Endothelial cell of umbilical vein (primary cell): Measurements from ENCODE around the gene HECTD3. TPM values are rescaled to one million over a fixed set of nuclear protein-coding genes. Genes with fewer than 3 reads are reported as not detected.

Source experiments
- BruUV-seq: library from RNA; stranded (reverse); fragments of 400-500 nt; replicated peaks from 2 replicates; lab custom pipeline; 2021; lab: Mats Ljungman, UMichigan
- CTCF ChIA-PET: fragments of 300-600, 350-600 bp; sonication (Branson Sonifier 250); formaldehyde crosslinking; loops from one replicate; lab custom pipeline; 2021; ENCODE audit warnings: antibody characterized with exemption, inconsistent platforms; lab: Charles Lee
- POLR2A ChIA-PET: fragments of 300-600, 350-600 bp; sonication (Branson Sonifier 250); formaldehyde crosslinking; loops from one replicate; lab custom pipeline; 2021; ENCODE audit warnings: antibody characterized with exemption, inconsistent platforms; lab: Charles Lee
- DNase-seq: peaks from one replicate; pipeline ENCODE4 v3.0.0-alpha.2; 2011; ENCODE audit warnings: low read depth, low spot score
- FAIRE-seq: peaks from 2 replicates; lab custom pipeline; 2011; peaks lifted over from hg19 to GRCh38; lab: Jason Lieb, UNC
- H2AFZ ChIP-seq: 2 replicates; pipeline ENCODE4 v1.6.0; 2012; ENCODE audit warnings: low read depth, low read length, control low read depth, inconsistent platforms
- H3K27ac ChIP-seq: 2 replicates; pipeline ENCODE4 v1.5.1; 2011; ENCODE audit warnings: low read depth, mild to moderate bottlenecking, control low read depth, low read length, moderate library complexity; ENCODE audit not compliant: insufficient read depth
- H3K27me3 ChIP-seq, 2 experiments: 2 replicates each; pipeline versions ENCODE4 v1.6.0 to v1.6.1; 2011; ENCODE audit warnings: low read length in 2 of 2, mixed read lengths in 1 of 2; ENCODE audit not compliant: control insufficient read depth in 2 of 2, insufficient read depth in 2 of 2
- H3K36me3 ChIP-seq, 2 experiments: 2 replicates in 1 of 2; 3 replicates in 1 of 2; pipeline ENCODE4 v1.5.1; 2011; ENCODE audit warnings: low read length in 2 of 2, mild to moderate bottlenecking in 1 of 2, moderate library complexity in 1 of 2; ENCODE audit not compliant: control insufficient read depth in 2 of 2, insufficient read depth in 2 of 2; ENCODE audit errors: extremely low read depth in 1 of 2
- H3K4me1 ChIP-seq: 3 replicates; pipeline ENCODE4 v1.5.1; 2011; ENCODE audit warnings: mild to moderate bottlenecking, low read length; ENCODE audit not compliant: control insufficient read depth, insufficient read depth; ENCODE audit errors: extremely low read depth
- H3K4me2 ChIP-seq: 2 replicates; pipeline ENCODE4 v1.6.1; 2011; ENCODE audit warnings: low read length, control low read depth, mixed read lengths; ENCODE audit not compliant: insufficient read depth
- H3K4me3 ChIP-seq, 3 experiments: fragments of 200-600 bp in 1 of 3; sonication (generic), shearing (Covaris generic) in 1 of 3; replicated peaks in 1 of 3; 2 replicates each; pipeline ENCODE4 v1.5.1; 2011 to 2016; ENCODE audit warnings: control low read depth in 3 of 3, low read length in 3 of 3, mild to moderate bottlenecking in 2 of 3, inconsistent platforms in 1 of 3, low read depth in 1 of 3, moderate library complexity in 1 of 3; ENCODE audit not compliant: insufficient read depth in 1 of 3
- H3K79me2 ChIP-seq: 2 replicates; pipeline ENCODE4 v1.6.0; 2012; ENCODE audit warnings: low read length, inconsistent platforms; ENCODE audit not compliant: control insufficient read depth, insufficient read depth
- H3K9ac ChIP-seq: replicated peaks from 2 replicates; pipeline ENCODE3; 2011; ENCODE audit warnings: low read length, control low read depth; ENCODE audit not compliant: insufficient read depth; ENCODE audit errors: extremely low read depth
- H3K9me1 ChIP-seq: replicated peaks from 3 replicates; pipeline ENCODE4 v1.6.0; 2011; ENCODE audit warnings: mild to moderate bottlenecking, low read length; ENCODE audit not compliant: control insufficient read depth, insufficient read depth; ENCODE audit errors: extremely low read depth
- H3K9me3 ChIP-seq: replicated peaks from 2 replicates; pipeline ENCODE4 v1.5.1; 2012; ENCODE audit warnings: low read length, inconsistent platforms; ENCODE audit not compliant: control insufficient read depth, insufficient read depth
- H4K20me1 ChIP-seq: replicated peaks from 2 replicates; pipeline ENCODE3; 2011; ENCODE audit warnings: mild to moderate bottlenecking, low read length; ENCODE audit not compliant: control insufficient read depth, insufficient read depth; ENCODE audit errors: extremely low read depth
- GATA2 ChIP-seq: IDR thresholded peaks from 2 replicates; pipeline ENCODE4 v1.7.0; 2011; ENCODE audit warnings: low read depth, mild to moderate bottlenecking, moderate library complexity, mixed read lengths, low read length; ENCODE audit not compliant: insufficient read length, insufficient read depth
- MAX ChIP-seq: IDR thresholded peaks from 2 replicates; pipeline ENCODE4 v1.6.1; 2011; ENCODE audit not compliant: insufficient read depth, insufficient read length
- MYC ChIP-seq: IDR thresholded peaks from one replicate; pipeline ENCODE4 v1.6.1; 2011; ENCODE audit warnings: mild to moderate bottlenecking, low read depth, low read length
- dilution Hi-C: fragments of 300-500 bp; cut with MboI; formaldehyde crosslinking; loops from one replicate; pipeline ENCODE4 v1.15.0; 2019; ENCODE audit warnings: low sequenced_read_pairs; ENCODE audit not compliant: extremely low pct_ligation_motif_present
- intact Hi-C: fragments of 100-400 bp; cut with micrococcal nuclease; formaldehyde crosslinking; loops from one replicate; pipeline ENCODE4 v1.10.0; 2022
- polyA plus RNA-seq, 4 experiments: library from polyadenylated mRNA; depleted of rRNA in 3 of 4; stranded (reverse) in 3 of 4; unstranded in 1 of 4; fragments of >200 nt; gene quantifications; 2 replicates each; pipeline versions ENCODE4 v1.2.1 to v1.2.3, GENCODE V29; 2011 to 2012; ENCODE audit warnings: missing spikeins in 1 of 4
- total RNA-seq: library from RNA; stranded (reverse); gene quantifications from 2 replicates; pipeline ENCODE4 v1.2.3, GENCODE V29; 2021
- TF ChIP-seq, protein P1 (sequence below), 2 donors: IDR thresholded peaks; 1 replicate in 1 of 2; 2 replicates in 1 of 2; pipeline ENCODE4 v1.5.1; 2011; ENCODE audit warnings: low read length in 2 of 2, mild to moderate bottlenecking in 2 of 2, moderate library complexity in 2 of 2, control low read depth in 1 of 2, inconsistent platforms in 1 of 2, low read depth in 1 of 2; ENCODE audit not compliant: insufficient read depth in 1 of 2; ENCODE audit errors: extremely low read depth in 1 of 2

HECTD3 gene
- total and polyA plus RNA-seq, 2 donors (not counting 3 experiments of a cell fraction or from before 2014, with no cell fraction given) = 80.0 to 114 TPM

DNA sequence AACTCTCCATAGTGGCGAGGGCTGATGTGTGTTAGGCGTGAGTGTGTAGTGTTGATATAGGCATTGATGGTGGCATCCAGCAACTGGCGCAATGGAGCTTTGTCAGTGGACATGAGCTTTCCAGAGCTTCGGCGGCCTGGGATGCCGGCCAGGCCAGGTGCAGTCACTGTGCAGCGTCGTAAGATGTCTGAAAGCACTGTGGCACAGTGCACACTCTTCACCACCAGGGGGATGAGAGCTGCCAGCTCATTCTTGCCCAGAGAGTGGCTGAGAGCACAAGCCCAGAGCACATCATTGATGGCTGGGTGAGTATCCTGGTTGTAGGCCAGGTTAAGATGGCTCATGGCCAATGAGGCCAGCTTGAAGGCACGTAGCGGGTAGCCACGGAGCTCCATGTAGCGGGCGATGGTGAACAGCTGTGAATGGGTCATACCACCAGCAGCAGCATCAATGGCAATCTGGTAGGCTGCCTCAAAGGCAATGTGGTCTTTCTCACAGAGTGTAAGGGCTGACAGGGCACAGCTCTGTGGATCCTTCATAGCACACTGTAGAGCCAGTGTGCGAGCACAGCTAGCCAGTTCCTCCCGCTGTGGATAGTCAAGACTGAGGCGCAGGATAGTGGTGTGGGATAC lies 7.6 kb upstream of the HECTD3 start:
- H3K4me3 ChIP-seq = no peak overlapping the region
- no peak overlapping the region for H2AFZ ChIP-seq
- peaks cover 3% of the 10 kb centered on the region in 2 experiments for H3K36me3 ChIP-seq
- H3K9me3 ChIP-seq = no peaks in the 10 kb centered on the region
- no peaks in the 10 kb centered on the region for H3K79me2 ChIP-seq
- no peak overlapping the region for H3K9ac ChIP-seq
- peaks cover 3% of the 10 kb centered on the region for H3K4me1 ChIP-seq
- POLR2A ChIA-PET = interaction anchor here (0.6 to 1.2 kb wide), 2 partner anchors 321 to 476 kb away, joined by 3 to 5 read pairs; partner anchors contain the start of gene TOE1
- BruUV-seq = no TSS peak
- H3K4me2 ChIP-seq = no peak overlapping the region
- H3K27ac ChIP-seq = no peak overlapping the region
- dilution Hi-C loops = no loop called here
- H3K9me1 ChIP-seq = no peaks in the 10 kb centered on the region
- no peaks in the 10 kb centered on the region for H3K27me3 ChIP-seq
- peak; percentile 93 for FAIRE-seq
- TF ChIP-seq, protein P1, sequence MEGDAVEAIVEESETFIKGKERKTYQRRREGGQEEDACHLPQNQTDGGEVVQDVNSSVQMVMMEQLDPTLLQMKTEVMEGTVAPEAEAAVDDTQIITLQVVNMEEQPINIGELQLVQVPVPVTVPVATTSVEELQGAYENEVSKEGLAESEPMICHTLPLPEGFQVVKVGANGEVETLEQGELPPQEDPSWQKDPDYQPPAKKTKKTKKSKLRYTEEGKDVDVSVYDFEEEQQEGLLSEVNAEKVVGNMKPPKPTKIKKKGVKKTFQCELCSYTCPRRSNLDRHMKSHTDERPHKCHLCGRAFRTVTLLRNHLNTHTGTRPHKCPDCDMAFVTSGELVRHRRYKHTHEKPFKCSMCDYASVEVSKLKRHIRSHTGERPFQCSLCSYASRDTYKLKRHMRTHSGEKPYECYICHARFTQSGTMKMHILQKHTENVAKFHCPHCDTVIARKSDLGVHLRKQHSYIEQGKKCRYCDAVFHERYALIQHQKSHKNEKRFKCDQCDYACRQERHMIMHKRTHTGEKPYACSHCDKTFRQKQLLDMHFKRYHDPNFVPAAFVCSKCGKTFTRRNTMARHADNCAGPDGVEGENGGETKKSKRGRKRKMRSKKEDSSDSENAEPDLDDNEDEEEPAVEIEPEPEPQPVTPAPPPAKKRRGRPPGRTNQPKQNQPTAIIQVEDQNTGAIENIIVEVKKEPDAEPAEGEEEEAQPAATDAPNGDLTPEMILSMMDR (IDR thresholded peaks at IDR 0.05; ENCODE audit: extremely low read depth in 1 of 2, insufficient read depth in 1 of 2, low read depth in 1 of 2, low read length in 2 of 2) = peak; percentile 78 to 93
- no peak for TF ChIP-seq MYC
- DNase-seq = peak; percentile 63
- CTCF ChIA-PET = interaction anchor here (0.5 to 12.8 kb wide), 29 partner anchors 12 to 551 kb away, joined by 3 to 556 read pairs (median 4); partner anchors contain the start of genes CCDC163, HPDL, MMACHC and MUTYH
- intact Hi-C loops = loop anchor here (1.0 to 10.0 kb wide), 4 partner anchors 186 to 473 kb away; partner anchors contain the start of genes MUTYH, TESK2, TOE1 and ZSWIM5
- no peaks in the 10 kb centered on the region for H4K20me1 ChIP-seq

DNA sequence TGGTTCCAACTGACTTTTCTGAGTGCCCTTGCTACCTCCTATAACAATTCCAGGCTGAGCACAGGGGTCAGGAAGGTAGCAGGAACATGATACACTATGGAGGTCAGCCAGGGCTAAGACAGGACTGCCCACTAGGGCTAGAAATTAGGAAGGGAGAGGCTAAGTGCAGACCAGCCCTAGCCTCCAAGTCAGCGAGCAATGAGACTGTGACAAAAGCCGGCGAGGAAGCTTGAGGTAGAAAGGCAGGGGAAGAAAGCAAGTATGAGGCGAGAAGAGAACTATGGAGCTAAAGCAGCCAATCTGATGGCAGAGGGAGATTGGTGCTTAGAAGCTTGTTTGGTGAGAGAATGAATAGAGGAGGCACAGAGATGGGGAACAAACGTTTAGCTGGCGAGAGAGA lies 5.6 kb upstream of the HECTD3 start:
- DNase-seq = no peak
- POLR2A ChIA-PET = no interaction called here
- BruUV-seq = no TSS peak
- Histone ChIP-seq H3K9ac (no peak overlapping the region), H3K27me3 (no peaks in the 10 kb centered on the region), H3K4me1 (peaks cover 14% of the 10 kb centered on the region), H3K36me3 (peaks cover 3% of the 10 kb centered on the region in 2 experiments), H2AFZ (no peak overlapping the region), H3K9me3 (no peaks in the 10 kb centered on the region), H3K4me2 (no peak overlapping the region), H4K20me1 (no peaks in the 10 kb centered on the region), H3K4me3 (no peak overlapping the region), H3K79me2 (peaks cover 7% of the 10 kb centered on the region), H3K27ac (no peak overlapping the region), H3K9me1 (no peaks in the 10 kb centered on the region)
- intact Hi-C loops = loop anchor here (10.0 kb wide), 1 partner anchor 188 kb away; the partner anchor contains the start of gene ZSWIM5
- FAIRE-seq = no peak
- CTCF ChIA-PET = interaction anchor here (0.9 to 12.8 kb wide), 5 partner anchors 24 to 476 kb away, joined by 3 to 556 read pairs (median 6); partner anchors contain the start of gene TESK2
- TF ChIP-seq GATA2 (no peak), MAX (no peak)
- dilution Hi-C loops = no loop called here
